Glutamatergic neuron (in vitro differentiated cells): ENCODE data around the gene DNLZ. TPM values are rescaled to one million over a fixed set of nuclear protein-coding genes. Genes with fewer than 3 reads are reported as not detected.

Experiments
- DNase-seq: peaks from one replicate; pipeline ENCODE4 v3.0.0; 2022
- H3K27ac Mint-ChIP-seq: one replicate; pipeline ENCODE4 v1.8.0; 2020; ENCODE audit warnings: mild to moderate bottlenecking, mixed read lengths, inconsistent platforms; ENCODE audit not compliant: unreplicated experiment
- H3K27me3 Mint-ChIP-seq: one replicate; pipeline ENCODE4 v1.8.0; 2020; ENCODE audit warnings: mild to moderate bottlenecking, moderate library complexity, mixed read lengths, inconsistent platforms; ENCODE audit not compliant: unreplicated experiment
- H3K36me3 Mint-ChIP-seq: one replicate; pipeline ENCODE4 v1.8.0; 2020; ENCODE audit warnings: mild to moderate bottlenecking, mixed read lengths, inconsistent platforms; ENCODE audit not compliant: unreplicated experiment
- H3K4me1 Mint-ChIP-seq: one replicate; pipeline ENCODE4 v1.8.0; 2020; ENCODE audit warnings: mild to moderate bottlenecking, low read depth, mixed read lengths, inconsistent platforms; ENCODE audit not compliant: unreplicated experiment
- H3K4me3 Mint-ChIP-seq: one replicate; pipeline ENCODE4 v1.8.0; 2020; ENCODE audit warnings: mild to moderate bottlenecking, mixed read lengths, inconsistent platforms; ENCODE audit not compliant: unreplicated experiment
- H3K9me3 Mint-ChIP-seq: one replicate; pipeline ENCODE4 v1.8.0; 2020; ENCODE audit warnings: mild to moderate bottlenecking, moderate library complexity, mixed read lengths, inconsistent platforms; ENCODE audit not compliant: unreplicated experiment
- CTCF ChIP-seq: fragments of 200-600 bp; sonication (generic); IDR thresholded peaks from one replicate; pipeline ENCODE4 v1.5.0; 2021; ENCODE audit not compliant: partially characterized antibody, unreplicated experiment
- total RNA-seq: library from RNA; stranded (reverse); fragmentation: NEBNext Ultra II Directional; extraction: Animal tissue kit (Norgen Biotek cat#: 25700); gene quantifications from one replicate; pipeline ENCODE4 v1.2.1, GENCODE V29; 2021; ENCODE audit not compliant: unreplicated experiment

DNLZ gene
- total RNA-seq, 1 donor from 2014 or later, result 16.5 TPM

GRCh38 chr9:136372561-136373299 is 9.2 kb upstream of the DNLZ start:
- Mint-ChIP-seq H3K4me1 (peaks cover 18% of the 10 kb centered on the region), H3K9me3 (peaks cover 3% of the 10 kb centered on the region), H3K27me3 (peaks cover 10% of the 10 kb centered on the region), H3K4me3 (peak overlapping the region; percentile 18), H3K36me3 (no peaks in the 10 kb centered on the region), H3K27ac (peak overlapping the region; percentile 81)
- peak; percentile 69 for DNase-seq
- TF ChIP-seq CTCF, result no peak

GRCh38 chr9:136372006-136372405 is 8.5 kb upstream of the DNLZ start:
- H3K4me3 Mint-ChIP-seq, result no peak overlapping the region
- H3K27me3 Mint-ChIP-seq, result peaks cover 10% of the 10 kb centered on the region
- TF ChIP-seq CTCF, result no peak
- no peak overlapping the region for H3K27ac Mint-ChIP-seq
- H3K9me3 Mint-ChIP-seq, result peaks cover 3% of the 10 kb centered on the region
- no peaks in the 10 kb centered on the region for H3K36me3 Mint-ChIP-seq
- H3K4me1 Mint-ChIP-seq, result peaks cover 18% of the 10 kb centered on the region
- DNase-seq, result no peak

GRCh38 chr9:136371533-136371880 is 8.0 kb upstream of the DNLZ start:
- Mint-ChIP-seq H3K27me3 (peaks cover 10% of the 10 kb centered on the region), H3K9me3 (peaks cover 3% of the 10 kb centered on the region), H3K36me3 (no peaks in the 10 kb centered on the region), H3K4me1 (peaks cover 18% of the 10 kb centered on the region), H3K27ac (no peak overlapping the region), H3K4me3 (no peak overlapping the region)
- TF ChIP-seq CTCF, result no peak
- no peak for DNase-seq

- Mint-ChIP-seq H3K27ac (no peak overlapping the region), H3K4me3 (no peak overlapping the region), H3K27me3 (peaks cover 10% of the 10 kb centered on the region), H3K36me3 (no peaks in the 10 kb centered on the region), H3K4me1 (peaks cover 18% of the 10 kb centered on the region), H3K9me3 (peaks cover 3% of the 10 kb centered on the region)
- TF ChIP-seq CTCF, result no peak
- DNase-seq, result no peak
Measured at GRCh38 chr9:136370687-136371532, 7.4 kb upstream of the DNLZ start.

GRCh38 chr9:136370037-136370436 is 6.5 kb upstream of the DNLZ start:
- no peak overlapping the region for H3K27ac Mint-ChIP-seq
- no peak for DNase-seq
- H3K36me3 Mint-ChIP-seq, result no peaks in the 10 kb centered on the region
- no peak for TF ChIP-seq CTCF
- peaks cover 18% of the 10 kb centered on the region for H3K4me1 Mint-ChIP-seq
- peaks cover 14% of the 10 kb centered on the region for H3K27me3 Mint-ChIP-seq
- no peak overlapping the region for H3K4me3 Mint-ChIP-seq
- H3K9me3 Mint-ChIP-seq, result peaks cover 3% of the 10 kb centered on the region
